ENCODE measurements around the gene ZNF418. TPM values are rescaled to one million over a fixed set of nuclear protein-coding genes. Genes with fewer than 3 reads are reported as not detected.
"Not testable (repeated sequence)": the region's sequence is repeated elsewhere in the genome, so short reads cannot be mapped to it uniquely, and the experiment has no call there.

The ZNF418 gene
- total RNA-seq: 15.8 TPM

- DNase-seq: peak; percentile 93
Observed at GRCh38 chr19:57934820-57935665, at the start of gene ZNF418. Gene ZNF418 (minus strand): TSS chr19:57935402. CDS start chr19:57933822, 1,580 bp downstream.

GRCh38 chr19:57978586-57979289, 43.5 kb upstream of the ZNF418 start:
- DNase-seq: no peak

- DNase-seq: no peak
Observed at GRCh38 chr19:57974434-57974833, 39.2 kb upstream of the ZNF418 start, which contains the start of gene C19orf18. Gene C19orf18 (minus strand): TSS chr19:57974534. CDS start chr19:57974432, 102 bp downstream.

- no peak for DNase-seq
Observed at GRCh38 chr19:57964761-57965160, 29.6 kb upstream of the ZNF418 start.

GRCh38 chr19:57961785-57962184, 26.6 kb upstream of the ZNF418 start:
- no peak for DNase-seq

GRCh38 chr19:57954996-57955395, 19.8 kb upstream of the ZNF418 start:
- no peak for DNase-seq

GRCh38 chr19:57949702-57950101, 14.5 kb upstream of the ZNF418 start:
- no peak for DNase-seq

GRCh38 chr19:57949296-57949695, 14.1 kb upstream of the ZNF418 start:
- no peak for DNase-seq

- peak; percentile 99 for DNase-seq
Observed at GRCh38 chr19:57947419-57948134, 12.4 kb upstream of the ZNF418 start, which contains the start of gene ZNF256. Gene ZNF256 (minus strand): TSS chr19:57947706. CDS start chr19:57947474, 232 bp downstream.

- DNase-seq: no peak
Observed at GRCh38 chr19:57947088-57947418, 11.9 kb upstream of the ZNF418 start.

GRCh38 chr19:57946316-57946715, 11.1 kb upstream of the ZNF418 start:
- DNase-seq: no peak

GRCh38 chr19:57941593-57941992, 6.4 kb upstream of the ZNF418 start:
- no peak for DNase-seq

GRCh38 chr19:57935731-57936130, 529 bp upstream of the ZNF418 start:
- DNase-seq: no peak

GRCh38 chr19:57927587-57927986, 7.6 kb downstream of the ZNF418 start:
- no peak for DNase-seq

GRCh38 chr19:57916168-57916995, 18.8 kb downstream of the ZNF418 start, which contains the start of gene ZNF417:
Gene ZNF417 (minus strand): TSS chr19:57916592. CDS start chr19:57916411, 181 bp downstream.
- peak; percentile 98 for DNase-seq

- DNase-seq: no peak
Observed at GRCh38 chr19:57914531-57914930, 20.7 kb downstream of the ZNF418 start.

- DNase-seq: no peak
Observed at GRCh38 chr19:57907394-57907793, 27.8 kb downstream of the ZNF418 start.

GRCh38 chr19:57905258-57905657, 29.9 kb downstream of the ZNF418 start:
- no peak for DNase-seq

GRCh38 chr19:57903618-57904184, 31.5 kb downstream of the ZNF418 start:
- DNase-seq: no peak

GRCh38 chr19:57900311-57900710, 34.9 kb downstream of the ZNF418 start:
- DNase-seq: no peak

GRCh38 chr19:57890706-57891105, 44.5 kb downstream of the ZNF418 start:
- DNase-seq: not testable (repeated sequence)

Data from tongue (tissue), 2 donors.